ENCODE data around the gene ZNF764.

The ZNF764 gene

GRCh38 chr16:30515275-30515674, 42.9 kb downstream of the ZNF764 start:
- Histone ChIP-seq H3K27me3 (ENCODE audit: insufficient read depth, insufficient read length) (peaks cover 3% of the 10 kb centered on the region), H3K9ac (ENCODE audit: insufficient read length, low read depth) (no peak overlapping the region), H3K9me3 (ENCODE audit: insufficient read depth, low read length) (no peaks in the 10 kb centered on the region; the same call in 1 of the 2 replicates), H3K36me3 (ENCODE audit: insufficient read depth, insufficient read length, low read length) (no peaks in the 10 kb centered on the region), H3K4me1 (ENCODE audit: insufficient read depth, insufficient read length) (peaks cover 3% of the 10 kb centered on the region), H3K4me3 (ENCODE audit: insufficient read length, low read depth) (no peak overlapping the region)
- no peak for DNase-seq (ENCODE audit: low read depth, low spot score)
- TF ChIP-seq SUZ12 (IDR thresholded peaks at IDR 0.05; ENCODE audit: extremely low read depth, insufficient read depth, insufficient read length): no peak

GRCh38 chr16:30511509-30511908, 46.7 kb downstream of the ZNF764 start:
- Histone ChIP-seq H3K9me3 (ENCODE audit: insufficient read depth, low read length) (no peaks in the 10 kb centered on the region; the same call in 1 of the 2 replicates), H3K4me3 (ENCODE audit: insufficient read length, low read depth) (no peak overlapping the region), H3K27me3 (ENCODE audit: insufficient read depth, insufficient read length) (peaks cover 3% of the 10 kb centered on the region), H3K9ac (ENCODE audit: insufficient read length, low read depth) (no peak overlapping the region), H3K4me1 (ENCODE audit: insufficient read depth, insufficient read length) (peaks cover 3% of the 10 kb centered on the region), H3K36me3 (ENCODE audit: insufficient read depth, insufficient read length, low read length) (no peaks in the 10 kb centered on the region)
- TF ChIP-seq SUZ12 (IDR thresholded peaks at IDR 0.05; ENCODE audit: extremely low read depth, insufficient read depth, insufficient read length) (no peak), YY1 (IDR thresholded peaks at IDR 0.05; ENCODE audit: insufficient read depth, insufficient read length) (no peak), ZNF274 (IDR thresholded peaks at IDR 0.05; ENCODE audit: low read depth, low read length) (no peak)
- DNase-seq (ENCODE audit: low read depth, low spot score): no peak

- Histone ChIP-seq H3K9ac (ENCODE audit: insufficient read length, low read depth) (no peak overlapping the region), H3K27me3 (ENCODE audit: insufficient read depth, insufficient read length) (peaks cover 3% of the 10 kb centered on the region), H3K4me3 (ENCODE audit: insufficient read length, low read depth) (no peak overlapping the region), H3K4me1 (ENCODE audit: insufficient read depth, insufficient read length) (peaks cover 3% of the 10 kb centered on the region), H3K9me3 (ENCODE audit: insufficient read depth, low read length) (no peaks in the 10 kb centered on the region; the same call in 1 of the 2 replicates), H3K36me3 (ENCODE audit: insufficient read depth, insufficient read length, low read length) (no peaks in the 10 kb centered on the region)
- DNase-seq (ENCODE audit: low read depth, low spot score): no peak
- TF ChIP-seq YY1 (IDR thresholded peaks at IDR 0.05; ENCODE audit: insufficient read depth, insufficient read length): no peak
- no peak for TF ChIP-seq ZNF274 (IDR thresholded peaks at IDR 0.05; ENCODE audit: low read depth, low read length)
- no peak for TF ChIP-seq SUZ12 (IDR thresholded peaks at IDR 0.05; ENCODE audit: extremely low read depth, insufficient read depth, insufficient read length)
These were observed 47.7 kb downstream of the ZNF764 start for GRCh38 chr16:30510376-30510938.

- no peak for DNase-seq (ENCODE audit: low read depth, low spot score)
- no peak overlapping the region for H3K9ac ChIP-seq (ENCODE audit: insufficient read length, low read depth)
- TF ChIP-seq SUZ12 (IDR thresholded peaks at IDR 0.05; ENCODE audit: extremely low read depth, insufficient read depth, insufficient read length) (no peak), ZNF274 (IDR thresholded peaks at IDR 0.05; ENCODE audit: low read depth, low read length) (no peak), YY1 (IDR thresholded peaks at IDR 0.05; ENCODE audit: insufficient read depth, insufficient read length) (no peak)
- no peaks in the 10 kb centered on the region; the same call in 1 of the 2 replicates for H3K9me3 ChIP-seq (ENCODE audit: insufficient read depth, low read length)
- no peaks in the 10 kb centered on the region for H3K36me3 ChIP-seq (ENCODE audit: insufficient read depth, insufficient read length, low read length)
- H3K27me3 ChIP-seq (ENCODE audit: insufficient read depth, insufficient read length): peaks cover 3% of the 10 kb centered on the region
- no peak overlapping the region for H3K4me3 ChIP-seq (ENCODE audit: insufficient read length, low read depth)
- H3K4me1 ChIP-seq (ENCODE audit: insufficient read depth, insufficient read length): no peaks in the 10 kb centered on the region
These were observed 49.0 kb downstream of the ZNF764 start for GRCh38 chr16:30509081-30509765.
